ENCODE data around the gene ANKRD33B.

DNA sequence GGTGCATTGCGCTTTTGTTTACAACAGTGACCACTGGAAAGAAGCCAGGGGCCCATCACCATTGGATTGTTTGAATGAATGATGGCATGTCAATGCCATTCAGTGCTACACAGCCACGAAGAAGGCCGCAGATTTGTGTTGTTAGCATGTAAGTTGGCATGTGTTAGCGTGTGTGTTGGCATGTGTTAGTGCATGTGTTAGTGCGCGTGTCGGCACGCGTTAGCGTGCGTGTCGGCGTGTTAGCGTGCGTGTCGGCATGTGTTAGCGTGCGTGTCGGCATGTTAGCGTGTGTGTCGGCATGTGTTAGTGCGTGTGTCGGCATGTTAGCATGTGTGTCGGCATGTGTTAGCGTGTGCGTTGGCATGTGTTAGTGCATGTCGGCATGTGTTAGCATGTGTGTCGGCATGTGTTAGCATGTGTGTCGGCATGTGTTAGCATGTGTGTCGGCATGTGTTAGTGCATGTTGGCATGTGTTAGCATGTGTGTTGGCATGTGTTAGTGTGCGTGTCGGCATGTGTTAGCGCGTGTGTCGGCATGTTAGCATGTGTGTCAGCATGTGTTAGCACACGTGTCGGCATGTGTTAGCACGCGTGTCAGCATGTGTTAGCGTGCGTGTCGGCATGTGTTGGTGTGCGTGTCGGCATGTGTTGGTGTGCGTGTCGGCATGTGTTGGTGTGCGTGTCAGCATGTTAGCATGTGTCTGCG lies 15.3 kb upstream of the ANKRD33B start:
- no peak for TF ChIP-seq POLR2A (IDR thresholded peaks at IDR 0.05)
- TF ChIP-seq, protein P1, sequence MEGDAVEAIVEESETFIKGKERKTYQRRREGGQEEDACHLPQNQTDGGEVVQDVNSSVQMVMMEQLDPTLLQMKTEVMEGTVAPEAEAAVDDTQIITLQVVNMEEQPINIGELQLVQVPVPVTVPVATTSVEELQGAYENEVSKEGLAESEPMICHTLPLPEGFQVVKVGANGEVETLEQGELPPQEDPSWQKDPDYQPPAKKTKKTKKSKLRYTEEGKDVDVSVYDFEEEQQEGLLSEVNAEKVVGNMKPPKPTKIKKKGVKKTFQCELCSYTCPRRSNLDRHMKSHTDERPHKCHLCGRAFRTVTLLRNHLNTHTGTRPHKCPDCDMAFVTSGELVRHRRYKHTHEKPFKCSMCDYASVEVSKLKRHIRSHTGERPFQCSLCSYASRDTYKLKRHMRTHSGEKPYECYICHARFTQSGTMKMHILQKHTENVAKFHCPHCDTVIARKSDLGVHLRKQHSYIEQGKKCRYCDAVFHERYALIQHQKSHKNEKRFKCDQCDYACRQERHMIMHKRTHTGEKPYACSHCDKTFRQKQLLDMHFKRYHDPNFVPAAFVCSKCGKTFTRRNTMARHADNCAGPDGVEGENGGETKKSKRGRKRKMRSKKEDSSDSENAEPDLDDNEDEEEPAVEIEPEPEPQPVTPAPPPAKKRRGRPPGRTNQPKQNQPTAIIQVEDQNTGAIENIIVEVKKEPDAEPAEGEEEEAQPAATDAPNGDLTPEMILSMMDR (IDR thresholded peaks at IDR 0.05 in 8 of 11, conservative IDR thresholded peaks at IDR 0.05 in 3 of 11) = no peak
- no peak for TF ChIP-seq POLR2AphosphoS5 (IDR thresholded peaks at IDR 0.05)
